DMS 273 (cell line): ENCODE measurements around the gene NR4A2.

Source experiments
- DNase-seq: peaks from one replicate; lab custom pipeline; 2025; ENCODE audit not compliant: unreplicated experiment; lab: John Stamatoyannopoulos, UW

Gene NR4A2

DNA sequence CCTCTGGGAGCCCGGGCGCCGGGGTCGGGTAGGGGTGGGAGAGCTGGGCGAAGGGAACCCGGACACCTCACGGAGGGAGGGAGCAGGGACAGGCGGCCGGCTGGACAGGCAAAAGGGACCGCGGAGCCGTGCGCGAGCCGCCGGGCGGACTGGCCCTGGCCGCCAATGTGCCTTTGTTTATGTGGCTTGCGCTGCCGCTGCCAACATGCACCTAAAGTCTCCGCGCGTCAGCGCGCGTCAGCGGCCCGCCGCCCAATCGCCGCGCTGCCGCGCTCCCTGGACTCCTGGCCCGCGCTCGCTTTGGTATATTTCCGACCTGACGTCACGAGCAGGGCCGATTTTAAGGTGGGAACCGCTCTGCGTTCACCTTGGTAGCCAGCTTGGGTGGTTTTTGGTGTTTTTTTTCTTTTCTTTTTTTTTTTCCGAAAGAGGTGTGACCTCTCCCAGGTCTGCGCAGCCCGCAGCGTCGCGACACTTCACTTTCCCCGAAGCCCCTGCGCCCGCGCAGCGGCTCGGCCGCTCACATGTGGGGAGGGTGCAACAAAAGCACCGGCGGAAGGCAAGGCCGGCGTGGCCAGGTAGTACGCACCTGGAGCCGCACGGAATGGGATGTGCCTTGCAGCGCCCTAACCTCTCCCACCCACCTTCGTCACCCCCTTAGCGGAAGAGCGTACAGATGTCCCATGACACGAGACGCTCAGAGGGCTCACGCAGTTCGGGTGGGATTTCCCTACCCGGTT lies at the start of gene NR4A2:
Gene NR4A2, minus strand, starts transcription at position 188 of the 740 bp plus-strand sequence. CDS start 2,535 bp downstream, outside the sequence.
- DNase-seq, result peak; percentile 94

DNA sequence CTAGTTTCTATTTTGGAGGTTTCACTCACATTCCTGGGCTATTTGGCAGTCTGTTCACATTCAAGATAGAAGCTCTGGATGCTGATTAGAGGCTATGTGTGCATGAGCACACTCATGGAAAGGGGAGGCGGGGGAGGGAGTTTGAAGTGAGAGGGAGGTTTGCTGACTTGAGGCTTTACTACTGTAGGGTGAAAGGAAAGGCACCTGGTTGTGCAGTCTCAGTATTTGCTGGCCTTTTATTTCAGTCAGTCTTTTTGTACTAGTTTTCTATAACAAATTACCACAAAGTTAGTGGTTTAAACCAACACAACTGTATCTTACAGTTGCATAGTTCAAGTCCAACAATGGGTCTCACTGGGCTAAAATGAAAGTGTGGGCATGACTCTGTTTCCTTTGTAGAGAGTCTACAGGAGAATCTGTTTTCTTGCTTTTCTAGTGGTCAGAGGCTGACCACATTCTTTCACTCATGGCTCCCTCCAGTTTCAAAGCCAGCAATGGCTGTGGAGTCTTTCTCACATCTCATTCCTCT lies 47.7 kb upstream of the NR4A2 start:
- no peak for DNase-seq

DNA sequence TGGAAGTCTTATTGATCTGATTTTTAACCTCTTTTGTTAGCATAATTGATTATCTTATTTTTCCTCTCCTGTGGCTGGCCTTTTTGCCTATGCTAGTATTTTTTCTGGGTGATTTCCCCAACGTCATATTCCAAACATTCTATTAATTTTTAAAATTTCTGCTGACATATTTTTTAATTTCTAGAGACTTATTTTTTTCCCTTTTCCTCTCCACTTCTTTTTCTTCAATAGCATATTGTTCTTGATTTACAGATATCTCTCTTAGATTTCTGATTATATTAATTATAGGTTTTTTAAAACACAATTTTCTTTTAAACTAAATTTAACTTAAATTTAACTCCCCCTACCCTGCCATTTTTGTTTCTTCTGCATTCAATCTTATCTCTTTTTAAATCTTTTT lies 47.2 kb upstream of the NR4A2 start:
- DNase-seq, result no peak

DNA sequence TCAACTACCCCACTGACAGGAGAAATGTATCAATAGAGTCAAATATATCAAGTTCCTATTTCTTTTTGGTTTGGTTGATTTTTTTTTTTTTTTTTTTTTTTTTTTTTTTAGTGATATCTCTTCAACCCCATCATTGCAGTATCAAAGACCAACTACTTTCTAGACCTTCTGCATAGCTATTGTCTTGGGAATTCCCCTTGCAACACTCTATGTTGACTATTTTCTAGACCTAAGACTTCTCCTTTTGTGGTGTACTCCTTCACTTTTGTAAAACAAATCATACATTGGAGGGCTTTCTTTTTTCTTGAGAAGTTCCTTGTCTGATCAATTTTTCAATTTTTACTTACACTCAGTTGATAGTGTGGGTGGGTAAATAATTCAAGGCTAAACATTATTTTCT lies 46.5 kb upstream of the NR4A2 start:
- DNase-seq, result no peak

DNA sequence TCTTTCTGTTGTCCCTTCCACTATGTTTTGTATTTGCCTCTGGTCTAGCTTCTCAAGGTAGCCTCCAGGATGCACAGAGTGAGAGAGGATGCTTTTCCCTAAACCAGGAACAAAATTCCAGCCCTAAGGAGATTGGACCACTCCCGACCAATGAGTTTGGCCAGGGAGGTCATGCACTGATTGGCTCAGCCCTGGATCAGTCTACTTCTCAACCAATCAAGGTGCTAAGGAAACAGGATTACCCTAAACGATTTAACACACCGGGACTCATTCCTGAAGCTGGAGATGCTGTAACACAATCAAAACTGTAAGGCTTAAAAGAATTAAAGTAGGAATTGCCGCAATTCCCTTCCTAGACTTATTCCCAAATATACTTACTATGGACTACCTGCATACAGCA lies 34.2 kb upstream of the NR4A2 start:
- no peak for DNase-seq

DNA sequence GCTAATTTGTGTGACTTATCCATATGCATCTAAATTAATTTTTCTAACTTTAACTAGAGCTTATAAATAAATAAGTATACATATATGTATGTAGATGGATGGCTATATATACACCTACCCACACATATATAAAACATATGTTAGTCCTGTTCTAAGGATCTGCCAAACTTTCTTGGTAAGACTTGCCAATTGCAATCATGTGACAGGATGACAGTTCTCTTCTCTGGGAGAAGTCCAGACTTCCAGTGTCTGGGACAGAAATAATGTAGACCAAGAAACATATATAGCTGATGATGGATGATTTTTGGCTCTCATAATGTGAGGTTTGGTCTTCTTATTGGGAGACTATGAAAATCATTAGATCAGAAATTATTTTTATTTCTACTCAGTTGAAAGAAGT lies 30.6 kb upstream of the NR4A2 start:
- DNase-seq, result no peak

DNA sequence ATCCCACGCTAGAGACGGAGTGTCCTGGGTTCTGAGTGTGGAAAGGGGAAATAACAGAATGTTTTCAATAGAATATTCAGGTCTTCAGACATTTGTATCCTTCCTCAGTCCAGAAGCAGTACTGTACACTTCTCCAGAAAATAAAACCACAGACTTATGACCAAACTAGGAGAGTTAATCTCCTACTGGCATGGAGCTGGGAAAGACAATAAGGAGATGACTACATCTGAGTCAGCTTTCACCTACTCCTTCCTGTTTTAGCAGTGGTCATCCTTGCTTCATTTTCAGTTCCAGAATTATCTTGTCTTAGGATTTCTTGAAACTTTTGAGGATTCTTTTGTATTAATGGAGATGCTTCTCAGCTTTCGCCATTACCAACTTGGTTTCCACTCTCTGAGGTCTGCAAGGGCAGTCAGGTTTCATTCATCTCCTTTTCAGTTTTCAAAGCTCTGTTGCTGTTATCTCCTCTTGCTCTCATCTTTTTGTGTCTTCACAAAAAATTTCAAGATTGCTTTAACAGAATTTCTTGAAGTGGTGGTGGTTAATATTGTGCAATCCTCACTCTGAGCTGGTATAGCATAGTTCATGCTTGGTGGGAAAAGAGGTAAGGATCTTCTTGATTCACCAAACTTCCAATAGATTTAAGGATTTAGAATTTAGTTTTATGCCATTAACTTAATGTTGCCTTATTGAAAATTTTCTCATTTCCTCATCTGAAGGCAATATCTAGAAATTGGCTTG lies 23.7 kb upstream of the NR4A2 start:
- no peak for DNase-seq

DNA sequence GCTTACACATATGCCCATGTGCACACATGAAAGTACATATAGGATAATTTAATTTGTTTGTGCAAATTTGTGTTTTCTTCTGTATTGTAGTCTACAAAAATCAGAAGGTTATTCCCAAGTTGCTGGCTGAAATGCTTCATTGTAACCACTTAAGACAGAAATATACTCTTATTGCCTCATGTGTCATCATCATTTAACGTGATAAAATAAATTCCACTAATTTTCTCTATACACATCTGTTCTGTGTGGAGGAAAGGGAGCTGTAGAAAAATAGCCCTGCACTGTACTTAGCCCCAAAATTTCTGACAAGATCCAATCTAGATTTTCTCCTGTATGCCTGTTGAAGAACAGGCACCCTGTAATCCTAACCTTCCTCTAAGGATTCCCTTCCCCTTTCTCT lies 20.4 kb upstream of the NR4A2 start:
- no peak for DNase-seq

DNA sequence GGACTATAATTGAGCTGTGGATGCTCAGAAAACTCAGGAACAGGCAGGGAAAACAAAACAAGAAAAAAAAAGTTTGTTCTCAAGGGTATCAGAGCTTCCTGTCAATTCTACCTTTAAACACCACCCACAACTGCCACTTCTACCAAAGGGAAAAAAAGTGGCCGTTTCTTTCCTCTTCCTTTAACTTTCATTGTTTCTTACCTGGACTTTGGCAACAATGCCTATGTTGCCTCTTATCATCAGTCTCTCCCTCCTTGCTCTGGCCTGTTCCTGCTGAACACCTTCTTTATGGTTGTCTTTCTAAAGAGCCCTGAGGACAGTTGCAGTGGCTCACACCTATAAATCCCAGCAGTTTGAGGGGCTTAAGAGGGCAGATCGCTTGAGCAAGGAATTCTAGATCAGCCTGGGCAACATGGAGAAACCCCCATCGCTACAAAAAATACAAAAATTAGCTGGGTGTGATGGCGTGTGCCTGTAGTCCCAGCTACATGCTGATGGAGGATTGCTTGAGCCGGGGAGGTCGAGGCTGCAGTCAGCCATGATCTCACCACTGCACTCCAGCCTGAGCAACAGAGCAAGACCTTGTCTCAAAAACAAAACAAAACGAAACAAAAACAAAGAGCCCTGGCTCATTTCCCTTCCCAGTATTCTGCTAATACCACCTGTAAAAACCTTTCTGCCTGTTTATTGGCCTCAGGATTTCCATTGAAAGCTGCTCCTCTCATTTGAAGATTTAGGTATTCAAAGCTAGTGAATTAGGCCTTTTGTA lies 18.0 kb upstream of the NR4A2 start:
- DNase-seq, result no peak

DNA sequence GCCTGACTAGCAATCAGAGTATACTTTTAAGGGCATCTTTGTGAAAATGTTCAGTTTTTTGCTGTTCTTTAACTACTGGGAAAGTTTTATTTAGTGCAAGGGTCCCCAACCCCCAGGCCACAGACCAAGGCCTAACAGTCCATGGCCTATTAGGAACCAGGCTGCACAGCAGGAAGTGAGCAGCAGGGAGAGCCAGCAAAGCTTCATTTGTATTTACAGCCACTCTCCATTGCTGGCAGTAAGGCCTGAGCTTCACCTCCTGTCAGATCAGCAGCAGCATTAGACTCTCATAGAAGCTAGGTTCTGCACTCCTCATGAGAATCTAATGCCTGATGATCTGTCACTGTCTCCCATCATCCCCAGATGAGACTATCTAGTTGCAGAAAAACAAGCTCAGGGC lies 17.1 kb upstream of the NR4A2 start:
- DNase-seq, result no peak

DNA sequence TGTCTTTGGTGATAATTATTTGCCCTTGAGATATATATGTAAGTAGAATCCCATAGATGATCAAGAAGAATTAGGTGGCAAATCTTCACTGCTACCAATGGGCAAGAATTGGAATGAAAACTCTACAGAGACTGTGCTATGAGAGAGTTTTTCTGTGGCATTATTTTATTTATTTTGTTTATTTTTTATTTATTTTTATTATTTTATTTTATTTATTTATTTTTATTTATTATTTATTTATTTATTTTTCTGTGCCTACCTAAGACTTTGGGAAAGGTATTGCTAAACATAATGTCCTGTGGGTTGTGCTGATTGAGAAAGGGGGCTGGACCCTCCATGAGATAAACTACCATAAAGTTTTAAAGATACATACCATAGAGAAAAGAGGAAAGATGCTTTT lies 16.6 kb upstream of the NR4A2 start:
- DNase-seq, result no peak

DNA sequence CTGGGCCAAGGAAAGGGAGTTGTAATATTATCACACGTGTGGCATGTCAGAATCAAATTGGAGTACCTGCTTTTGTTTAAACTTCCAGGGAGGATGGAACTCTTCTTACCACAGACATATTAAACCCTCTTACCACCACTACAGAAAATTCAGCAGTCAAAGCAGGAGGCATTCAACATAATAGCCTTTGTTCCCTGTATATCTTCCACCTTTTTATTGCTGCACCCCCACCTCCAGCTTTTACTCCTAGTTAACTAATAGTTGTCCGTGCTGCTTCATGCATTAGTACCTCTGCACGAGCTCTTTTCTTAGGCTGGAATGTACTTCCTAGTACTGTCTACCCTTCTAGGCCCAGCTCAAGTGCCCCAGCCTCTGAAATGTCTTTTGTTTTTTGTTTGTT lies 14.9 kb upstream of the NR4A2 start:
- no peak for DNase-seq

DNA sequence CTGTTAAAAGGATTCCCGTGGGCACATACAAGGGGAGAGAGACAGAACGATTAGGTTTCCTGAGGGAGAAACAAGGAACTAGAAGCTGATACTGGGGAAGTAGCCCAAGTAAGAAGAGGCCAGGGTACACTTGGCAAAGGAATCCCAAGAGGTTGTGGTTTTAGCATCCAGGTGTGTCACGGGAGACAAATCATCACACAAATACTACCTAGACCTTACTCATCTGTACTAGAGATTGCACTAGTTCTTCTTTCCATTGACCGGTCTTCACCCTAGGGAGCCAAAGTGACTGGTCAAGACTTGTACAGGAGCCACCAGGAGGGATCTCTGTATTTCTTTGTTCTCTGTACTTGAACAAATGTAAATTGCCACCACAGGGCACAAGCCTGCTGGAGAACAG lies 14.2 kb upstream of the NR4A2 start:
- DNase-seq, result no peak

DNA sequence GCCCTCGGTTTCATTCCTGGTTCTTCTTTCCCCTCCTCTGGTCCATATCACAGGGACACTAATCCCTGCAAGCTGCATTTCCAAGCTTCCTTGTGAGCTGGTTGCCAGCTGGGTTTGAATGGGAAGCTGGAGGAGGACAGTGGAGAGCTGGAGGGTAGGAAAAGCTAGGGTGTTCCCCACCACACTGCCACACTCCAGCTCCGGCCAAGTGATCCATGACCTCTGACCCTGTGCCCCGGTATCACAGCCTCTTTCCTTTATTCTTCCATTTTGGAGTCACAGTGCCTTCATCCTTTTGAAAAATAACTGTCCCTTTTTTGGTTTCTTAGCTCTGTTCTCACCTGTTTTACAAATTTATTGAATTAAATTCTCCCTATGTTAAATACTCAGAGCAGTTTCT lies 13.1 kb upstream of the NR4A2 start:
- no peak for DNase-seq

DNA sequence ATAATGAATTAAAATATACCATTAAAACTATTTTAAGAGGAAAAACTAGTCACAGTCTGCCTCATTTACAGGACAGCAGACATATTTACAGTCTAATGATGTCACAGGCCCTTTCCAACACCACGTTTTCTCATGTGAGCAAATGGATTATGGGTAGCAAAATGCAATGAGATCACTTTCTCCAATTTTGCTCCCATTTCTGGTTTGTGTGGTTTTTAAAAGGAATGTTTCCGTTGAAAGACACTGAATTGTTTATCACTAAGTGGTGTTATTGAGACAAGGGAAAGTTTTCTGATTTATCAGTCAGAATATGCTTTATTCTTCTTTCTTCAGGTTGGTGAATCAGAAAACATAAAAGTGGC lies 11.4 kb upstream of the NR4A2 start:
- DNase-seq, result no peak

DNA sequence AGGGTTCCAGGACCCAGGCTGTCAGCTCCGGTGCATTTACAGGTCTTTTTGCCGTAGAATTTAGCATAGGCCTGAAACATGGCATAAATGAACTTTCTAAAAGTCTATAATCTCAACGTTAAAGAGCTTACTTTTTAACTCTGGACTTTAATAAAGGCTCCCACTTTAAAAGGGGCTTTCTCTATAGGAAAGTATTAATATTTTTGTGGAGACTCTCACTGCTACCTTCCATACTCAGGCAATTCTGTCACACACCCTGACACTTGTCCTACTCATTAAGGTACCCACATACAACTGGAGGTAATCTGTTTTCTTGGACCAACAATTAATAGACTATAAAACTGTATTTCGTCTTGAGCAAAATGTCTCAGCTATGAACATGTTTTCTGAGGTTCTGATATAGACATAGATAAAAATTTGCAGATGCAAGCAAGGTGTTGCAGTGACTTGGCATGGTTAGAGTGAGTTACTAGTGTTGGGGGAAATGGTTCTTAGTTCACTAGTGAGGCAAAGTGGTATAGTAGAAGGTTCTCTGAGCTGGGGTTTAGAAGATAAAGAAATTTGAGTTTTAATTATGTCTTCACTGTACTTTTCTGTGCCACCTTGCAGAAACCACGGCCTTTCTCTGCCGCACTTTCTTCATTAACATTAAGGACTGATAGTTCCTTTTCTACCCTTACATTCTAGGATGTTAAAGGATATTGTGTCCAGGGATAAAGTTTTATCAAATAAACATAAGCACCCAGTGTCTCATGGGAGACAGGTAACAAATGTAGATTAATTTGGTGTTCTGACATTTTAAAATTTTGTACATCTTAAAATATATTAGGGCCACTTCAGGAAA lies 10.8 kb upstream of the NR4A2 start:
- peak; percentile 42 for DNase-seq

DNA sequence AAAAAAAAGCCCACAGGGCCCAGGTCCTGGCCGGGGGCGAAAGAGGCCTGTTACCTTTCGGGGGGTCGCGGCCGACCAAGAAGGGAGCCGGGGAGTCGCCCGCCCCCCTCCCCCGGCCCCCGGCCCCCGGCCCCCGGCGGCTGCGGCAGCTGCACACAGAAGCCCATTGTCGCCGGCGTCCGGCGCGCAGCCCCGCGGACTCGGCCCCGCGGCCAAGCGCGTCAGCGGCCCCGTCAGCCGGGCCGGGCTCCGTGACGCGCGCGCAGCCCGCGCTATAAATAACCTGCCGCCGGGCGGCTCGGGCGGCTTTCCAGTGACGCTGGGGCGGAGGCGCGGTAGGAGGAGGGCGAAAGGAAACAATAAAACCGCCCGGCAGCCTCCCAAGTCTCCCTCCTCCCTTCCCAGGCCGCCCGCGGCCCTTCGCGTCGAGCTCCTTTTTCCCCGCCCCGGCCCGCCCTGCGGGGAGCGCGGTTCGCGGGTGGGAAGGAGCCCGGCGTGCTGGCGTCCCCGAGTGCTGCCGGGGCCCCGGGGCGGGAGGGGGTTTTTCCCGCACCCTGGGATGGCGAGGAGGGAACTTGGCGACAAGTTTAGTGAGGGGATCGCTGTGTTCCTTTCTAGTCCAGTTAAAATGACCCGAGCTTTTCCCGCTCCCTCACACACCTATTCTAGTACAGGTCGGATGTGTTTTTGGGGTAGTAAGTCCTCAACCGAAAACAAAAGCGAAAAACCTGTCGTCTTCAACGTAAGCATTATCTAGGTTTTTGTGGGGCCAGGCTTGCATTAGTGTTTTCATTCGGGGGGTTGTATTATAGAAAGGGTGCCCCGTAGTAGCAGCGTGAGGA lies 10.0 kb upstream of the NR4A2 start:
- DNase-seq, result peak; percentile 95

DNA sequence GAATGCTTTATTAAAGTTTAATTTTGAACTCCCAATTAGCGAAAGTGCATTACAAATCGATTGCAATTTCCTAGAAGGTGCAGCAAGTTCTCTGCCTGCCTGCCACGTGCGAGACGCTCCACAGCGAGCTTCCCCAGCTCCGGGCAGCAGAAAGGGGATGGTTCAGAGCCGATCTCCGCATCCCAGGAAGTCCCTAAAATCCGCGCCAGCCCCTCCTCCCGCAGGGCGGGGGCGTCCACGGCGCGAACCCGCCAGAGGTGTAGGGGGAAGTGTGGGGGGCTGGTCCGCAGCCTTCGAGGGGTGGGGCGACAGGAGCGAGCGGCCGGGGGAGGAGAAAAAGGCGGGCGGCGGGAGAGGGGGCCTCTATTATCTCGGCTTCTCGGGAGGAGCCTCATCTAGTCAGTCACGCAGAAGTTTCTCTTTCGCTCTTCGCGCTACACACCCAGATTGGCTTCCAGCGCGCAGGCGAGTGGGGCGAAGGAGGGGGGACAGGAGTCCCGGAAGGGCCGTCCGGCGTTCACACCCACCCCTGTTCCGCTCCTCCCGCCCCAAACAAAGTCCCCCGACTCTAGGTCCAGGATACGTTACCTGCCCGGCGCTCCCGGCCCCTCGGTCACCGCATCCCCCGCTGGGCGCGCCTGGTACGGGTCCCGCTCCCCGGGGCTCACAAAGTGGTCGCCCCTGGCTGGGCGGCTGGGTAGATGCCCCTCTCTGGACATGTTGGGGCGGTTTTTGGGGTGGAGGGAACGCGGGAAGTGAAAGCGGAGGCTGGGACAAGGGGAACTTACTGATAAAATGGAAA lies 9.1 kb upstream of the NR4A2 start:
- DNase-seq, result peak; percentile 95

DNA sequence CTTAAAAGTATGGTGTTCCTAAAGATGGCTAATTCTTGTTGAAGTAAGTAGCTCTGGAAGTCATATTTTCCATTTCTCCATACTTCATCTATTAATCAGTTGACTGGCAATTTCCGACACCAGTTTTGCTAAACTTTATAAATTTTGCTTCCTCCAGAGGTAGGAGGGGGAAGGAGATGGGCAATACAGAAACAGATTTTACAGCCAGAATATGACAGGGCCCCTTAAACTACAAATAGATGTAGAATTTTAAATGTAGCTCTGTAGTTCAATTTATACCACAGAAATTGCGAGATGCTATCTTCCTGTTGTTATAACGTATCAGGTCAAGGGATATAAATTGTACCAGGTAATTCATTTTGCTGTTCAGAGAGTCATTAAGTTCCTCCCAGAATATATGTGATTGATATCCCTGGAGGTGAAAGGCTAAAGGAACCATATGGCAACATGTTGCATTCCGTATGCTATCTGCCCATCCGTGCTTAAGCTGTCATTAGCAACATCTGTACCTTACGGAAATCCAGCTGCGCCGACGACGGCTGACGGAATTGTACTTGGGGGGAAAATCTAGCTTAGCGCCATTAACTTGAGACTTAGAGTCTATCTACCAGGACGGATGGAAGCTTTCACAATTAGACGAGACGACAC lies 8.4 kb upstream of the NR4A2 start:
- peak; percentile 88 for DNase-seq
